Measurements from ENCODE around the gene NT5C1A. TPM values are rescaled to one million over a fixed set of nuclear protein-coding genes. Genes with fewer than 3 reads are reported as not detected.

The NT5C1A gene
- total RNA-seq, 1 donor from 2014 or later, result 26.8 TPM

DNA sequence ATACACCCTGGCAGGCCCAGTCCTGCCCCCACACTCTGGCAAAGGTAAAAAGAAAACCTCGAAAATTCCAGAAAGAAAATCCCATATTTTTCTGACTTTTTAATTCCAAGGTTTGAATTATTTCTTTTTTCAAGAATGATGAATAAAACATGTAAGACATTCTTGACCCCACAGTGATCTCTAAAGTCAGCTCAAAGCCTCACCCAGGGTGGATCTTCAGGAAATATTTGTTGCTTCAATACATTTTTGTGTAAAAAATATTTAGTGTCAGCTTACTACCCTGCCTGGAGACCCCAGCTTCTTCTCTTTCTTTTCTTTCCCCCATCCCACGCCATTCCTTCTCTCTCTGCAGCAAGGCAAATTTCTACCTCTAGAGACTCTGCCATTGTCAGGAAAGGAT, 7.0 kb upstream of the NT5C1A start:
- no peak for DNase-seq
- TF ChIP-seq CTCF (IDR thresholded peaks at IDR 0.05; ENCODE audit: borderline replicate concordance), result no peak
- intact Hi-C loops (cut with micrococcal nuclease), result no loop called here
- Histone ChIP-seq H3K27ac (replicated peaks) (no peak overlapping the region), H3K4me1 (no peaks in the 10 kb centered on the region), H3K9me3 (replicated peaks) (no peaks in the 10 kb centered on the region), H3K27me3 (ENCODE audit: low read depth) (peaks cover 43% of the 10 kb centered on the region), H3K36me3 (no peaks in the 10 kb centered on the region), H3K4me3 (no peak overlapping the region)

- DNase-seq, result no peak
- no peaks in the 10 kb centered on the region for H3K36me3 ChIP-seq
- peaks cover 5% of the 10 kb centered on the region for H3K4me1 ChIP-seq
- intact Hi-C loops (cut with micrococcal nuclease), result no loop called here
- no peaks in the 10 kb centered on the region for H3K9me3 ChIP-seq (replicated peaks)
- no peak for TF ChIP-seq CTCF (IDR thresholded peaks at IDR 0.05; ENCODE audit: borderline replicate concordance)
- H3K27ac ChIP-seq (replicated peaks), result no peak overlapping the region
- H3K4me3 ChIP-seq, result no peak overlapping the region
- peaks cover 31% of the 10 kb centered on the region for H3K27me3 ChIP-seq (ENCODE audit: low read depth)
Measured at GRCh38 chr1:39677645-39678044, 5.7 kb upstream of the NT5C1A start.

GRCh38 chr1:39676948-39677548, 5.1 kb upstream of the NT5C1A start:
- H3K27ac ChIP-seq (replicated peaks), result no peak overlapping the region
- H3K9me3 ChIP-seq (replicated peaks), result no peaks in the 10 kb centered on the region
- H3K27me3 ChIP-seq (ENCODE audit: low read depth), result peaks cover 26% of the 10 kb centered on the region
- TF ChIP-seq CTCF (IDR thresholded peaks at IDR 0.05; ENCODE audit: borderline replicate concordance), result no peak
- H3K4me3 ChIP-seq, result no peak overlapping the region
- H3K36me3 ChIP-seq, result no peaks in the 10 kb centered on the region
- peaks cover 11% of the 10 kb centered on the region for H3K4me1 ChIP-seq
- no peak for DNase-seq
- intact Hi-C loops (cut with micrococcal nuclease), result no loop called here

DNA sequence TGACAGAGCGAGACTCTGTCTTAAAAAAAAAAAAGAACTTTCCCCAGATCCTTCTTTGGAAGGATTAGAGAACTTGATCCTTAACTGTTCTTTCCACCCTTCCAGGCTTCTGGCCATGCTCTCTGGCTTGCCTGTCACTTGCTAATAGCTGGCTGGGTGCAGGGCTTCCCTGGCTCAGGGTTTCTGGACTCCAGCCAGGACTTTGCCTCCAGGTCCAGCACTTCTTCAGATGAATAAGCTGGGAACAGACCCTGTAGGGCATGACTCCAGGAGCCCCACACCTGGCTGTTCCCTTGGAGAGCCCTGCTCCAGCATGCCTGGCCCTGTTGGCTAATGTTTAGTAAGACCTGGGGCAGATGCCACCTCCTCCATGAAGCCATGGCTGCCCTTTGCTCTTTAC, 3.3 kb upstream of the NT5C1A start:
- Histone ChIP-seq H3K36me3 (no peaks in the 10 kb centered on the region), H3K4me3 (no peak overlapping the region), H3K27ac (replicated peaks) (no peak overlapping the region), H3K4me1 (peaks cover 28% of the 10 kb centered on the region), H3K9me3 (replicated peaks) (no peaks in the 10 kb centered on the region), H3K27me3 (ENCODE audit: low read depth) (peaks cover 28% of the 10 kb centered on the region)
- intact Hi-C loops (cut with micrococcal nuclease), result no loop called here
- no peak for DNase-seq
- no peak for TF ChIP-seq CTCF (IDR thresholded peaks at IDR 0.05; ENCODE audit: borderline replicate concordance)

DNA sequence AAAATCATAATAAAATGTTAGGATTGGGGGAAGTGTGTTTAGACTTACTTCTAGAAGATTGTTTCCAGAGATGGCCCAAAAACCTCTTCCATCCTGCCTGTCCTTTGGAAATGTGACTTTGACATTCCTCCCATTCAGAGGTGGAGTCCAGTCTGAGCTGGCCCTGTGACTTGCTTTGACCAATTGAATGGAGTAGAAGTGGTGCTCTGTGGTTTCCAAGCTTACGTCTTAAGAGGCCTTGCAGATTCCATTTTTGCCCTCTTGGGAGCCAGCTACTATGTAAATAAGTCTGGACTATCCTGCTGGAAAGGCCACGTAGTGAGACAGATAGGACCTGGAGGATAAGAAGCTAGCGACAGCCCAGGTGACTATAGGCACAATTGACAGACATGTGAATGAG, 1.3 kb upstream of the NT5C1A start:
- no peak for TF ChIP-seq CTCF (IDR thresholded peaks at IDR 0.05; ENCODE audit: borderline replicate concordance)
- no peak for DNase-seq
- Histone ChIP-seq H3K36me3 (no peaks in the 10 kb centered on the region), H3K4me1 (peaks cover 48% of the 10 kb centered on the region), H3K9me3 (replicated peaks) (no peaks in the 10 kb centered on the region), H3K27ac (replicated peaks) (no peak overlapping the region), H3K27me3 (ENCODE audit: low read depth) (peaks cover 19% of the 10 kb centered on the region), H3K4me3 (no peak overlapping the region)
- intact Hi-C loops (cut with micrococcal nuclease), result no loop called here

All from left ventricle myocardium inferior (tissue), 1 donor.